ENCODE results near the gene PTPN13. TPM values are rescaled to one million over a fixed set of nuclear protein-coding genes. Genes with fewer than 3 reads are reported as not detected.

PTPN13 gene, protein sequence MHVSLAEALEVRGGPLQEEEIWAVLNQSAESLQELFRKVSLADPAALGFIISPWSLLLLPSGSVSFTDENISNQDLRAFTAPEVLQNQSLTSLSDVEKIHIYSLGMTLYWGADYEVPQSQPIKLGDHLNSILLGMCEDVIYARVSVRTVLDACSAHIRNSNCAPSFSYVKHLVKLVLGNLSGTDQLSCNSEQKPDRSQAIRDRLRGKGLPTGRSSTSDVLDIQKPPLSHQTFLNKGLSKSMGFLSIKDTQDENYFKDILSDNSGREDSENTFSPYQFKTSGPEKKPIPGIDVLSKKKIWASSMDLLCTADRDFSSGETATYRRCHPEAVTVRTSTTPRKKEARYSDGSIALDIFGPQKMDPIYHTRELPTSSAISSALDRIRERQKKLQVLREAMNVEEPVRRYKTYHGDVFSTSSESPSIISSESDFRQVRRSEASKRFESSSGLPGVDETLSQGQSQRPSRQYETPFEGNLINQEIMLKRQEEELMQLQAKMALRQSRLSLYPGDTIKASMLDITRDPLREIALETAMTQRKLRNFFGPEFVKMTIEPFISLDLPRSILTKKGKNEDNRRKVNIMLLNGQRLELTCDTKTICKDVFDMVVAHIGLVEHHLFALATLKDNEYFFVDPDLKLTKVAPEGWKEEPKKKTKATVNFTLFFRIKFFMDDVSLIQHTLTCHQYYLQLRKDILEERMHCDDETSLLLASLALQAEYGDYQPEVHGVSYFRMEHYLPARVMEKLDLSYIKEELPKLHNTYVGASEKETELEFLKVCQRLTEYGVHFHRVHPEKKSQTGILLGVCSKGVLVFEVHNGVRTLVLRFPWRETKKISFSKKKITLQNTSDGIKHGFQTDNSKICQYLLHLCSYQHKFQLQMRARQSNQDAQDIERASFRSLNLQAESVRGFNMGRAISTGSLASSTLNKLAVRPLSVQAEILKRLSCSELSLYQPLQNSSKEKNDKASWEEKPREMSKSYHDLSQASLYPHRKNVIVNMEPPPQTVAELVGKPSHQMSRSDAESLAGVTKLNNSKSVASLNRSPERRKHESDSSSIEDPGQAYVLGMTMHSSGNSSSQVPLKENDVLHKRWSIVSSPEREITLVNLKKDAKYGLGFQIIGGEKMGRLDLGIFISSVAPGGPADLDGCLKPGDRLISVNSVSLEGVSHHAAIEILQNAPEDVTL (N-terminal part only)
- total RNA-seq: 37.3 and 58.6 TPM in 2 replicates

DNA sequence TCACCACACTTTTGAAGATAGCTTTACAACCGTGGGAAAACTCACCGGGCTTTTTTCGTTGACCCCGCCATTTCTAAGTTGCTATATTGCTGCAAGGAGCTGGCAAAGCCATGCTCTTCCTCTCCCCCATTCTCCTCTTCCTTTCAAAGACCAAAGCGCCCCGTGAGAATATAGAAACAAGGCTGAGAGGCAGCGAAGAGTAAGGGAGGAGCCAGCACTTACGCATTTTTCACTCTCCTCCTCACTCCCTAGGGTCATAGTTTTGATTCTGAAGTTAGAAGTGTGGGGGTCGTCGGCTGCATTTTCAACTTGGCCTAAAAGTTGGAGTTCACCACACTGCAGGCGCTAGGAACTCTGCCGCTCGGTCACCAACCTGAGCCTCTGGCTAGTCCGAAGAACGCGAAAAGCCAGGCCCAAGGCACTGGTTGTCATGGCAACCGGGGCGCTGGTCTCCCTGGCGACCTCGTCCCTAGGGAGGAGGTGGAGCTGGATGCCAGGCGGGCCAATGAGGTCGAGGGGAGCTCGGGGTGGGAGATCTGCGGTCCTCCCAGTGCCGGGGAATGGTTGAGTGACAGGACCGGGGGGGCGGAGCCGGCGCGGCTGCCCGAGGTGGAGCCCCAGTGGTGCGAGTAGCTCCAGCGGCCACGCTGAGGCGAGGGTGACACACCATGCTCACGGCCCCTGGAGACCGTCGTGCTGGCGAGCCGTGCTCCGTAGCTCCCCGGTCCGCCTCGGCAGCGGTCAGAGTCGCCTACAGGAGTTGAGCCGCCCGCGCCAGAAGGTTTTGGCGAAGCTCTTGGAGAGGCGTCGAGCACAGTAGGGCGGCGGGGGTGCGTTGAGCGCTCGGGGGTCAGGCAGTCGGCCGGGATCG, at the start of gene PTPN13:
Gene PTPN13, plus strand, starts transcription at position 628 of the 871 bp plus-strand sequence. CDS start 40,942 bp downstream, outside the sequence.

DNA sequence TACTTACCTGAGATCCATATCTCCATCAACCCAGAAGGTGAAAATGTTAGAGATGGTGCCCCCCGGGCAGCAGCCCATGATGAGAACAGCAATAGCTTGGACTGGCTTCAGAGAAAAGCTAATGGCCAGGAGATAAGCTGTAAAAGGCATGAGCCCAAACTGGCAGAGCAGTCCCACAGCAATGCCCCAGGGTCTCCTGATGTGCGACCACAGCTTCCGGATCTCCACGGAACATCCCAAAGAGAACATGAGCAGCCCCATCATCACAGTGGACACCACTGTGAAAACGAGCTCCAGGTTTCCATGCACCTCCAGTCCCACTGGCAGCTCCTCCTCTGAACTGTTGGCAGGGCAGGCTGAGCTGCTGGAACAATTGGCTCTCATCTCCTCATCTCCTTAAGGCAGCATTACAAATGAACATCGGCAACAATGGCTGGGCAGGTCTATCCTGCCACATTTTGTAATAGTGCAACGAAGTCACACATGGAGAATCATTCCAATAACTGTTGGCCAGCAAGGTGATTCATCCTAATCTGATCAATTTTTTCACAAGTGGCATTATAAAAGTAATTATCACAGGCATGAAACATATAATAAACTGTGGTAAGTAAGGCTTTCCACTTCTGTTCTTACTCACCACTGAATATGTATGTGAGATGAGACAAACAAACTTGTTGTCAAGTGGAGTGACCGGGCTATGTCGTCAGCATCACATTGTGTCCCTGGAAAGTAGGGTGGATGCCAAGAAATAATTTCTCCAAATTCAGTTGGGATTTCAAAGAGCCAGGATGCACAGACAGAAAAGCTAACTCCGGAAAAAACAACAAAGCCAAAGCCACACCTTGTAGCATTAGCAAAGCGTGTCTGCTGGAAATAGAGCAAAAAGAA, 254.9 kb downstream of the PTPN13 start, which contains the start of gene SLC10A6:
Gene SLC10A6, minus strand, starts transcription at position 653 of the 888 bp plus-strand sequence. Its CDS starts 269 bp downstream, at position 384.

Other genes with a start within 250 kb of the PTPN13 start
- gene MAPK10, start 234.3 kb upstream of the PTPN13 start, total RNA-seq: 14.4 and 26.0 TPM in 2 replicates